SK-N-SH (cell line): ENCODE measurements around the gene SHBG.

Source experiments
- CTCF ChIP-seq: fragments of 200-600 bp; sonication (generic); IDR thresholded peaks from 2 replicates; pipeline ENCODE4 v1.6.1; 2017; ENCODE audit warnings: antibody characterized with exemption, mild to moderate bottlenecking, moderate library complexity
- MAX ChIP-seq: IDR thresholded peaks from 2 replicates; pipeline ENCODE4 v1.4.0; 2012; ENCODE audit warnings: low read depth
- TEAD4 ChIP-seq: IDR thresholded peaks from 2 replicates; pipeline ENCODE4 v1.4.0; 2012; ENCODE audit warnings: mild to moderate bottlenecking, borderline replicate concordance; ENCODE audit not compliant: insufficient read depth

- TF ChIP-seq TEAD4 (no peak), CTCF (no peak), MAX (peak; percentile 2; the same call in 1 of the 2 replicates)
These were observed 14.6 kb upstream of the SHBG start for GRCh38 chr17:7615265-7615747.
